Embryonic facial prominence (tissue), 1 donor: ENCODE measurements around the gene SLC35G2.
"Not testable (repeated sequence)": the region's sequence is repeated elsewhere in the genome, so short reads cannot be mapped to it uniquely, and the experiment has no call there.

Experiments used
- DNase-seq: peaks from one replicate; pipeline ENCODE4 v3.0.0-alpha.2; 2016; ENCODE audit errors: extremely low spot score

SLC35G2 gene

GRCh38 chr3:136835089-136835812 is 16.3 kb downstream of the SLC35G2 start:
- no peak for DNase-seq

- DNase-seq = no peak
Measured at GRCh38 chr3:136835813-136836510, 17.0 kb downstream of the SLC35G2 start.

- DNase-seq = no peak
Measured at GRCh38 chr3:136836511-136837156, 17.7 kb downstream of the SLC35G2 start.

GRCh38 chr3:136838641-136839555 is 20.0 kb downstream of the SLC35G2 start:
- no peak for DNase-seq

- no peak for DNase-seq
Measured at GRCh38 chr3:136839556-136839931, 20.6 kb downstream of the SLC35G2 start.

- DNase-seq = no peak
Measured at GRCh38 chr3:136840252-136840651, 21.3 kb downstream of the SLC35G2 start.

- no peak for DNase-seq
Measured at GRCh38 chr3:136842294-136842693, 23.4 kb downstream of the SLC35G2 start.

GRCh38 chr3:136844724-136845123 is 25.8 kb downstream of the SLC35G2 start:
- DNase-seq = no peak

GRCh38 chr3:136852180-136852579 is 33.3 kb downstream of the SLC35G2 start:
- DNase-seq = no peak

GRCh38 chr3:136856665-136857064 is 37.7 kb downstream of the SLC35G2 start:
- DNase-seq = no peak

- no peak for DNase-seq
Measured at GRCh38 chr3:136858381-136858780, 39.5 kb downstream of the SLC35G2 start.

GRCh38 chr3:136860541-136860940 is 41.6 kb downstream of the SLC35G2 start:
- DNase-seq = no peak

GRCh38 chr3:136861890-136862616 is 43.1 kb downstream of the SLC35G2 start, which contains the start of gene NCK1:
NCK1 (plus strand) TSS chr3:136862208; CDS start chr3:136928002, 65,794 bp downstream.
- DNase-seq = peak; percentile 93

GRCh38 chr3:136862617-136863322 is 43.8 kb downstream of the SLC35G2 start:
- no peak for DNase-seq

GRCh38 chr3:136869282-136869681 is 50.4 kb downstream of the SLC35G2 start:
- no peak for DNase-seq

GRCh38 chr3:136872258-136872657 is 53.3 kb downstream of the SLC35G2 start:
- DNase-seq = not testable (repeated sequence)

GRCh38 chr3:136879510-136879909 is 60.6 kb downstream of the SLC35G2 start:
- not testable (repeated sequence) for DNase-seq

- no peak for DNase-seq
Measured at GRCh38 chr3:136882571-136882970, 63.6 kb downstream of the SLC35G2 start.

GRCh38 chr3:136883967-136884720 is 65.2 kb downstream of the SLC35G2 start:
- no peak for DNase-seq
